K562 (cell line): ENCODE results near the gene HFE. TPM values are rescaled to one million over a fixed set of nuclear protein-coding genes. Genes with fewer than 3 reads are reported as not detected.

Source experiments
- HLTF ChIP-seq: fragments of 450-650 bp; IDR thresholded peaks from 2 replicates; pipeline ENCODE4 v1.6.1; 2016
- HNRNPLL ChIP-seq: fragments of 200-400 bp; formaldehyde crosslinking; IDR thresholded peaks from 2 replicates; pipeline ENCODE4 v1.6.1; 2017; ENCODE audit warnings: low read length, low read depth, mild to moderate bottlenecking; ENCODE audit not compliant: poor library complexity, severe bottlenecking
- HOMEZ ChIP-seq: fragments of 250-450 bp; sonication (Bioruptor Pico); IDR thresholded peaks from 2 replicates; pipeline ENCODE4 v1.4.0; 2020; ENCODE audit warnings: mild to moderate bottlenecking, moderate library complexity
- MCM2 ChIP-seq: fragments of 450-650 bp; IDR thresholded peaks from 2 replicates; pipeline ENCODE4 v1.6.1; 2017; ENCODE audit warnings: low read depth, mild to moderate bottlenecking
- PATZ1 ChIP-seq: fragments of 250-450 bp; sonication (Bioruptor Pico); IDR thresholded peaks from 2 replicates; pipeline ENCODE4 v1.5.0; 2020; ENCODE audit warnings: mild to moderate bottlenecking, borderline replicate concordance
- POLR2H ChIP-seq: IDR thresholded peaks from 2 replicates; pipeline ENCODE4 v1.6.1; 2016; ENCODE audit warnings: missing genetic modification characterization, low read depth, mild to moderate bottlenecking, control low read depth, missing compliant biosample characterization, moderate library complexity
- VEZF1 ChIP-seq: fragments of 200-800 bp; sonication (Bioruptor generic); IDR thresholded peaks from 2 replicates; pipeline ENCODE4 v1.6.1; 2017; ENCODE audit warnings: missing genetic modification characterization, missing compliant biosample characterization
- ZNF431 ChIP-seq: sonication (generic); formaldehyde crosslinking; IDR thresholded peaks from 2 replicates; pipeline ENCODE4 v1.8.0; 2022; ENCODE audit warnings: mild to moderate bottlenecking, missing genetic modification reagents
- polyA plus RNA-seq, 8 experiments: library from polyadenylated mRNA; depleted of rRNA in 4 of 8; stranded (reverse) in 5 of 8; unstranded in 3 of 8; fragments of >200 nt; fragmentation: Nextera tagmentation in 2 of 8; fragmentation: Illumina TruSeq in 1 of 8; extraction: Ambion mirVana in 2 of 8; extraction: Trizol in 1 of 8; gene quantifications; 2 replicates each; pipeline versions ENCODE4 v1.2.1 to v1.2.3, GENCODE V29; 2011 to 2014; ENCODE audit warnings: inconsistent platforms in 1 of 8, missing spikeins in 1 of 8
- total RNA-seq, 7 experiments: library from RNA; depleted of rRNA in 6 of 7; stranded (reverse); fragments of >200 nt in 6 of 7; fragmentation: Illumina TruSeq in 2 of 7; extraction: Trizol in 2 of 7; gene quantifications; 2 replicates each; pipeline versions ENCODE4 v1.2.1 to v1.2.3, GENCODE V29; 2011 to 2021; ENCODE audit warnings: low replicate concordance in 1 of 7
- TF ChIP-seq, protein P1 (sequence below): fragments of 250-450 bp; sonication (Bioruptor Pico); IDR thresholded peaks from 2 replicates; pipeline ENCODE4 v1.8.0; 2022; ENCODE audit warnings: moderate library complexity, mild to moderate bottlenecking, inconsistent platforms
- TF ChIP-seq, protein P2 (sequence below), 2 experiments: fragments of 450-650 bp in 1 of 2; sonication (generic) in 1 of 2; formaldehyde crosslinking in 1 of 2; IDR thresholded peaks; 2 replicates each; pipeline versions ENCODE4 v1.7.1 to v1.9.0; 2016 to 2022; ENCODE audit warnings: inconsistent platforms in 1 of 2, mild to moderate bottlenecking in 1 of 2, missing genetic modification reagents in 1 of 2

Gene HFE
- total and polyA plus RNA-seq, 9 of the 15 experiments (the other 6 are each of a cell fraction or from before 2014, with no cell fraction given), result 0.14 to 1.2 (median 0.76) TPM

DNA sequence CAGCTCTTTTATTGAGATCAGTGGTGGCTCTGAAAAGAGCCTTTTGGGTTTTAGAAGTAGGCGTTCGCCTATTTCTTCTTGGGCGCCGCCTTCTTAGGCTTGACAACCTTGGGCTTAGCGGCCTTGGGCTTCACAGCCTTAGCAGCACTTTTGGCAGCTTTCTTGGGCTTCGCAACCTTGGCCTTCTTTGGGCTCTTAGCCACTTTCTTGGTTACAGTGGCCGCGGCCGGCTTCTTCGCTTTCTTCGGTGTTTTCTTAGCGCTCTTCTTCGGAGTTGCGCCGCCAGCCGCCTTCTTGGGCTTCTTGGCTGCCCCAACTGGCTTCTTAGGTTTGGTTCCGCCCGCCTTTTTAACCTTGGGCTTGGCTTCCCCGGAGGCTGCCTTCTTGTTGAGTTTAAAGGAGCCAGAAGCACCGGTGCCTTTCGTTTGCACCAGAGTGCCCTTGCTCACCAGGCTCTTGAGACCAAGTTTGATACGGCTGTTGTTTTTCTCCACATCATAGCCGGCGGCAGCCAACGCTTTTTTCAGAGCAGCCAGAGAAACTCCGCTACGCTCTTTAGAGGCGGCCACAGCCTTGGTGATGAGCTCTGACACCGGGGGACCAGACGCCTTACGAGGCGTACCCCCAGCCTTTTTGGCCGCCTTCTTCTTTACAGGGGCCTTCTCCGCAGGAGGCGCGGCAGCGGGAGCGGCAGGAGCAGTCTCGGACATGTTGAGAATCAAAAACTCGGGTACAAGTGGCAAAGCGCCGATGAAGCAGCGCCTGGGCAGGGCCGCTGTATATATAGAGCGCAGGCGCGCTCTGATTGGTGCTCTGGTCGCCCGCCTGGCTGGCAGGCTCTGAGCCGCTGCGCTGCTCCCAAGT lies 31.3 kb upstream of the HFE start (continued):
- TF ChIP-seq VEZF1 (CRISPR knock-in tag), result no peak; the same call in none of the 2 replicates
- TF ChIP-seq PATZ1 (CRISPR knock-in tag), result 0 out of 2 replicates have a peak, but pooled peaks have one; percentile 34
- TF ChIP-seq, protein P1, sequence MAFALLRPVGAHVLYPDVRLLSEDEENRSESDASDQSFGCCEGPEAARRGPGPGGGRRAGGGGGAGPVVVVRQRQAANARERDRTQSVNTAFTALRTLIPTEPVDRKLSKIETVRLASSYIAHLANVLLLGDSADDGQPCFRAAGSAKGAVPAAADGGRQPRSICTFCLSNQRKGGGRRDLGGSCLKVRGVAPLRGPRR (CRISPR knock-in tag), result 0 out of 2 replicates have a peak, but pooled peaks have one; percentile 25
- TF ChIP-seq, protein P2, sequence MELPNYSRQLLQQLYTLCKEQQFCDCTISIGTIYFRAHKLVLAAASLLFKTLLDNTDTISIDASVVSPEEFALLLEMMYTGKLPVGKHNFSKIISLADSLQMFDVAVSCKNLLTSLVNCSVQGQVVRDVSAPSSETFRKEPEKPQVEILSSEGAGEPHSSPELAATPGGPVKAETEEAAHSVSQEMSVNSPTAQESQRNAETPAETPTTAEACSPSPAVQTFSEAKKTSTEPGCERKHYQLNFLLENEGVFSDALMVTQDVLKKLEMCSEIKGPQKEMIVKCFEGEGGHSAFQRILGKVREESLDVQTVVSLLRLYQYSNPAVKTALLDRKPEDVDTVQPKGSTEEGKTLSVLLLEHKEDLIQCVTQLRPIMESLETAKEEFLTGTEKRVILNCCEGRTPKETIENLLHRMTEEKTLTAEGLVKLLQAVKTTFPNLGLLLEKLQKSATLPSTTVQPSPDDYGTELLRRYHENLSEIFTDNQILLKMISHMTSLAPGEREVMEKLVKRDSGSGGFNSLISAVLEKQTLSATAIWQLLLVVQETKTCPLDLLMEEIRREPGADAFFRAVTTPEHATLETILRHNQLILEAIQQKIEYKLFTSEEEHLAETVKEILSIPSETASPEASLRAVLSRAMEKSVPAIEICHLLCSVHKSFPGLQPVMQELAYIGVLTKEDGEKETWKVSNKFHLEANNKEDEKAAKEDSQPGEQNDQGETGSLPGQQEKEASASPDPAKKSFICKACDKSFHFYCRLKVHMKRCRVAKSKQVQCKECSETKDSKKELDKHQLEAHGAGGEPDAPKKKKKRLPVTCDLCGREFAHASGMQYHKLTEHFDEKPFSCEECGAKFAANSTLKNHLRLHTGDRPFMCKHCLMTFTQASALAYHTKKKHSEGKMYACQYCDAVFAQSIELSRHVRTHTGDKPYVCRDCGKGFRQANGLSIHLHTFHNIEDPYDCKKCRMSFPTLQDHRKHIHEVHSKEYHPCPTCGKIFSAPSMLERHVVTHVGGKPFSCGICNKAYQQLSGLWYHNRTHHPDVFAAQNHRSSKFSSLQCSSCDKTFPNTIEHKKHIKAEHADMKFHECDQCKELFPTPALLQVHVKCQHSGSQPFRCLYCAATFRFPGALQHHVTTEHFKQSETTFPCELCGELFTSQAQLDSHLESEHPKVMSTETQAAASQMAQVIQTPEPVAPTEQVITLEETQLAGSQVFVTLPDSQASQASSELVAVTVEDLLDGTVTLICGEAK (IDR thresholded peaks at IDR 0.05), result no peak
- TF ChIP-seq, protein P2 (CRISPR knock-in tag; IDR thresholded peaks at IDR 0.05), result no peak
- peak; percentile 35; the same call in 1 of the 2 replicates for TF ChIP-seq HOMEZ (CRISPR knock-in tag)
- TF ChIP-seq ZNF431 (CRISPR knock-in tag), result no peak
- no peak for TF ChIP-seq MCM2
- peak; percentile 90 for TF ChIP-seq HNRNPLL
- no peak for TF ChIP-seq HLTF
- peak; percentile 98 for TF ChIP-seq POLR2H
